GM08714 (cell line): Measurements from ENCODE around the gene SPDYE2B.
"Not testable (repeated sequence)": the region's sequence is repeated elsewhere in the genome, so short reads cannot be mapped to it uniquely, and the experiment has no call there.

Experiments used
- H3K4me3 ChIP-seq: fragments of 200-500 bp; sonication (Bioruptor generic); 2 replicates; pipeline ENCODE4 v1.5.1; 2014; ENCODE audit warnings: mild to moderate bottlenecking, low read length, inconsistent platforms

SPDYE2B gene

GRCh38 chr7:102698962-102699750 lies 49.0 kb downstream of the SPDYE2B start:
- H3K4me3 ChIP-seq: not testable (repeated sequence)
